ENCODE results near the gene SIGLECL1.

GRCh38 chr19:51227326-51227725 is 23.6 kb upstream of the SIGLECL1 start:
- TF ChIP-seq POLR2A (IDR thresholded peaks at IDR 0.05): no peak
- TF ChIP-seq, protein P1, sequence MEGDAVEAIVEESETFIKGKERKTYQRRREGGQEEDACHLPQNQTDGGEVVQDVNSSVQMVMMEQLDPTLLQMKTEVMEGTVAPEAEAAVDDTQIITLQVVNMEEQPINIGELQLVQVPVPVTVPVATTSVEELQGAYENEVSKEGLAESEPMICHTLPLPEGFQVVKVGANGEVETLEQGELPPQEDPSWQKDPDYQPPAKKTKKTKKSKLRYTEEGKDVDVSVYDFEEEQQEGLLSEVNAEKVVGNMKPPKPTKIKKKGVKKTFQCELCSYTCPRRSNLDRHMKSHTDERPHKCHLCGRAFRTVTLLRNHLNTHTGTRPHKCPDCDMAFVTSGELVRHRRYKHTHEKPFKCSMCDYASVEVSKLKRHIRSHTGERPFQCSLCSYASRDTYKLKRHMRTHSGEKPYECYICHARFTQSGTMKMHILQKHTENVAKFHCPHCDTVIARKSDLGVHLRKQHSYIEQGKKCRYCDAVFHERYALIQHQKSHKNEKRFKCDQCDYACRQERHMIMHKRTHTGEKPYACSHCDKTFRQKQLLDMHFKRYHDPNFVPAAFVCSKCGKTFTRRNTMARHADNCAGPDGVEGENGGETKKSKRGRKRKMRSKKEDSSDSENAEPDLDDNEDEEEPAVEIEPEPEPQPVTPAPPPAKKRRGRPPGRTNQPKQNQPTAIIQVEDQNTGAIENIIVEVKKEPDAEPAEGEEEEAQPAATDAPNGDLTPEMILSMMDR (IDR thresholded peaks at IDR 0.05): no peak

Data from uterus (tissue), 2 donors.